Uterus (tissue), 4 donors: ENCODE data around the gene C22orf39. TPM values are rescaled to one million over a fixed set of nuclear protein-coding genes. Genes with fewer than 3 reads are reported as not detected.

Source experiments
- DNase-seq, 2 donors: peaks; one replicate each; pipeline ENCODE4 v3.0.0-alpha.2; 2019 to 2020
- H3K27ac ChIP-seq, 2 donors: fragments of 200-600 bp; sonication (generic); 1 replicate in 1 of 2; 2 replicates in 1 of 2; pipeline ENCODE4 v1.5.1; 2016 to 2018
- H3K27me3 ChIP-seq, 2 donors: fragments of 200-600 bp; sonication (generic); one replicate each; pipeline ENCODE4 v1.5.1; 2018 to 2019; ENCODE audit warnings: control low read depth in 1 of 2
- H3K36me3 ChIP-seq, 2 donors: fragments of 200-600 bp; sonication (generic); one replicate each; pipeline ENCODE4 v1.5.1; 2019; ENCODE audit warnings: control low read depth in 1 of 2
- H3K4me1 ChIP-seq, 2 donors: fragments of 200-600 bp; sonication (generic); one replicate each; pipeline ENCODE4 v1.5.1; 2018 to 2019; ENCODE audit warnings: control low read depth in 1 of 2
- H3K4me3 ChIP-seq, 2 donors: fragments of 200-600 bp; sonication (generic); 1 replicate in 1 of 2; 2 replicates in 1 of 2; pipeline ENCODE4 v1.5.1; 2018 to 2019; ENCODE audit warnings: mild to moderate bottlenecking in 1 of 2
- H3K9me3 ChIP-seq, 2 donors: fragments of 200-600 bp; sonication (generic); one replicate each; pipeline ENCODE4 v1.5.1; 2019; ENCODE audit warnings: control low read depth in 1 of 2
- CTCF ChIP-seq, 4 experiments: fragments of 200-600 bp in 2 of 4; fragments of 450-650 bp in 2 of 4; sonication (generic) in 2 of 4; IDR thresholded peaks; one replicate each; pipeline ENCODE4 v1.5.1; 2016 to 2019; ENCODE audit warnings: antibody characterized with exemption in 4 of 4, mild to moderate bottlenecking in 2 of 4, moderate library complexity in 1 of 4
- POLR2A ChIP-seq, 2 donors: fragments of 450-650 bp; IDR thresholded peaks; one replicate each; pipeline ENCODE4 v1.6.1; 2016; ENCODE audit warnings: antibody characterized with exemption in 2 of 2, mild to moderate bottlenecking in 1 of 2, moderate library complexity in 1 of 2
- intact Hi-C: fragments of 100-400 bp; cut with DNase I; formaldehyde crosslinking; loops from one replicate; pipeline ENCODE4 v1.15.1; 2023; ENCODE audit warnings: low total_unique reads
- total RNA-seq, 4 donors: library from RNA; depleted of rRNA in 3 of 4; stranded (reverse); fragments of >200 nt in 3 of 4; gene quantifications; one replicate each; pipeline versions ENCODE4 v1.1.0 to v1.2.4, GENCODE V29; 2014 to 2023
- donor health status: DM: yes; HTN: yes; CAD: no.

C22orf39 gene
- total RNA-seq, 4 donors from 2014 or later = 38.4 to 112 (median 47.8) TPM

- Histone ChIP-seq H3K9me3 (no peaks in the 10 kb centered on the region), H3K27me3 (no peaks in the 10 kb centered on the region), H3K4me3 (no peak overlapping the region), H3K4me1 (no peaks in the 10 kb centered on the region), H3K36me3 (no peaks in the 10 kb centered on the region), H3K27ac (no peak overlapping the region)
- intact Hi-C loops = no loop called here
- no peak for DNase-seq
- TF ChIP-seq CTCF (IDR thresholded peaks at IDR 0.05) = no peak
These were observed 46.6 kb upstream of the C22orf39 start for GRCh38 chr22:19494001-19494560.

GRCh38 chr22:19492504-19493174, 45.1 kb upstream of the C22orf39 start:
- H3K9me3 ChIP-seq = no peaks in the 10 kb centered on the region
- no peaks in the 10 kb centered on the region for H3K27me3 ChIP-seq
- H3K4me3 ChIP-seq = no peak overlapping the region
- DNase-seq = no peak
- no peaks in the 10 kb centered on the region for H3K36me3 ChIP-seq
- H3K27ac ChIP-seq = no peak overlapping the region
- intact Hi-C loops = no loop called here
- H3K4me1 ChIP-seq = no peaks in the 10 kb centered on the region
- no peak for TF ChIP-seq CTCF (IDR thresholded peaks at IDR 0.05)
- TF ChIP-seq POLR2A (IDR thresholded peaks at IDR 0.05) = no peak

GRCh38 chr22:19490628-19491230, 43.2 kb upstream of the C22orf39 start:
- H3K27me3 ChIP-seq = no peaks in the 10 kb centered on the region
- no peaks in the 10 kb centered on the region for H3K9me3 ChIP-seq
- no peaks in the 10 kb centered on the region for H3K36me3 ChIP-seq
- H3K4me3 ChIP-seq = no peak overlapping the region
- no peaks in the 10 kb centered on the region for H3K4me1 ChIP-seq
- no peak for DNase-seq
- TF ChIP-seq CTCF (IDR thresholded peaks at IDR 0.05) = no peak
- no peak for TF ChIP-seq POLR2A (IDR thresholded peaks at IDR 0.05)
- intact Hi-C loops = no loop called here
- no peak overlapping the region for H3K27ac ChIP-seq

- no peak overlapping the region for H3K4me3 ChIP-seq
- H3K36me3 ChIP-seq = no peaks in the 10 kb centered on the region
- H3K4me1 ChIP-seq = no peaks in the 10 kb centered on the region
- intact Hi-C loops = no loop called here
- TF ChIP-seq POLR2A (IDR thresholded peaks at IDR 0.05) (no peak), CTCF (IDR thresholded peaks at IDR 0.05) (no peak)
- H3K27ac ChIP-seq = no peak overlapping the region
- H3K9me3 ChIP-seq = no peaks in the 10 kb centered on the region
- H3K27me3 ChIP-seq = no peaks in the 10 kb centered on the region
- no peak for DNase-seq
These were observed 41.7 kb upstream of the C22orf39 start for GRCh38 chr22:19488884-19489843.
